Breast epithelium (tissue), 3 donors: ENCODE measurements around the gene PRR27.

Experiments
- POLR2AphosphoS5 ChIP-seq, 3 donors: sonication (generic); formaldehyde crosslinking; IDR thresholded peaks; one replicate each; pipeline ENCODE4 v1.6.1; 2017; ENCODE audit warnings: antibody characterized with exemption in 3 of 3
- TF ChIP-seq, protein P1 (sequence below), 3 donors: fragments of 450-650 bp; IDR thresholded peaks; one replicate each; pipeline ENCODE4 v1.5.1; 2016 to 2017; ENCODE audit warnings: antibody characterized with exemption in 3 of 3, mild to moderate bottlenecking in 3 of 3, moderate library complexity in 3 of 3

DNA sequence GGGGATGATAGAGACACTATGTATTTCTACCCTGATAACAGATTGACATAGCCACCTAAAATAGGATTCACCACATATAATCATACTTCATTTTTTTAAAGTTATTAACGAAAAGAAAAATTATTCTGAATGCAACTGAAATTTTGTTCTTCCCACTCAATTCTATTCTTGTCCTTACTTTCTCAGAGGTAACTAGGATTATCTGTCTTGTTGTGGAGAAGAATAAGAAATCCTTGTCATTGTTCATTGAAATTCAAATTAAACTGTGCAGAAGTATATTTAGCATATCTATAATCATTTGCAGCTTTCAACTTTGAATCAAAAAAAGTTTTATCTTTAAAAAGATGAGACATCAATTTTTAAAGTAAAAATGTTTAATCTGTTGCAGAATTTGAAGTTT is 40.4 kb upstream of the PRR27 start:
- TF ChIP-seq, protein P1, sequence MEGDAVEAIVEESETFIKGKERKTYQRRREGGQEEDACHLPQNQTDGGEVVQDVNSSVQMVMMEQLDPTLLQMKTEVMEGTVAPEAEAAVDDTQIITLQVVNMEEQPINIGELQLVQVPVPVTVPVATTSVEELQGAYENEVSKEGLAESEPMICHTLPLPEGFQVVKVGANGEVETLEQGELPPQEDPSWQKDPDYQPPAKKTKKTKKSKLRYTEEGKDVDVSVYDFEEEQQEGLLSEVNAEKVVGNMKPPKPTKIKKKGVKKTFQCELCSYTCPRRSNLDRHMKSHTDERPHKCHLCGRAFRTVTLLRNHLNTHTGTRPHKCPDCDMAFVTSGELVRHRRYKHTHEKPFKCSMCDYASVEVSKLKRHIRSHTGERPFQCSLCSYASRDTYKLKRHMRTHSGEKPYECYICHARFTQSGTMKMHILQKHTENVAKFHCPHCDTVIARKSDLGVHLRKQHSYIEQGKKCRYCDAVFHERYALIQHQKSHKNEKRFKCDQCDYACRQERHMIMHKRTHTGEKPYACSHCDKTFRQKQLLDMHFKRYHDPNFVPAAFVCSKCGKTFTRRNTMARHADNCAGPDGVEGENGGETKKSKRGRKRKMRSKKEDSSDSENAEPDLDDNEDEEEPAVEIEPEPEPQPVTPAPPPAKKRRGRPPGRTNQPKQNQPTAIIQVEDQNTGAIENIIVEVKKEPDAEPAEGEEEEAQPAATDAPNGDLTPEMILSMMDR (IDR thresholded peaks at IDR 0.05), result no peak
- no peak for TF ChIP-seq POLR2AphosphoS5 (IDR thresholded peaks at IDR 0.05)
